ENCODE measurements around the gene C2orf76. TPM values are rescaled to one million over a fixed set of nuclear protein-coding genes. Genes with fewer than 3 reads are reported as not detected.

Gene C2orf76
- polyA plus RNA-seq, 1 donor from 2014 or later: 37.7 TPM

- Histone ChIP-seq H3K27ac (ENCODE audit: low read length) (no peak overlapping the region), H3K9ac (ENCODE audit: low read length) (no peak overlapping the region), H4K20me1 (ENCODE audit: insufficient read depth) (no peaks in the 10 kb centered on the region), H3K9me3 (ENCODE audit: low read length) (no peaks in the 10 kb centered on the region), H3K79me2 (replicated peaks; ENCODE audit: insufficient read depth, low read length) (no peaks in the 10 kb centered on the region), H3K27me3 (ENCODE audit: insufficient read depth, low read depth, low read length) (no peaks in the 10 kb centered on the region), H2AFZ (ENCODE audit: low read depth, low read length) (no peak overlapping the region), H3K4me3 (ENCODE audit: low read length) (no peak overlapping the region), H3F3A (ENCODE audit: insufficient read depth, low read length, poor library complexity, severe bottlenecking) (no peaks in the 10 kb centered on the region), H3K4me2 (ENCODE audit: low read length) (no peak overlapping the region), H3K9me2 (ENCODE audit: insufficient read depth, low read length) (no peaks in the 10 kb centered on the region), H3K36me3 (ENCODE audit: insufficient read depth, low read length) (no peaks in the 10 kb centered on the region)
- TF ChIP-seq EP300 (conservative IDR thresholded peaks at IDR 0.05; ENCODE audit: poor library complexity, severe bottlenecking): no peak
- TF ChIP-seq TAF1 (IDR thresholded peaks at IDR 0.05; ENCODE audit: low read depth): no peak
- no peak for TF ChIP-seq MXI1 (conservative IDR thresholded peaks at IDR 0.05; ENCODE audit: poor library complexity, severe bottlenecking)
- no peak for TF ChIP-seq RAD21 (conservative IDR thresholded peaks at IDR 0.05)
- no peak for TF ChIP-seq SMC3 (conservative IDR thresholded peaks at IDR 0.05; ENCODE audit: poor library complexity)
- TF ChIP-seq EZH2 (IDR thresholded peaks at IDR 0.05; ENCODE audit: borderline replicate concordance, insufficient read depth, low read length, poor library complexity, severe bottlenecking): no peak
- TF ChIP-seq POLR2AphosphoS5 (IDR thresholded peaks at IDR 0.05): no peak
These were observed 30.6 kb upstream of the C2orf76 start for GRCh38 chr2:119397196-119397595.

- H2AFZ ChIP-seq (ENCODE audit: low read depth, low read length): no peak overlapping the region
- H3K4me3 ChIP-seq (ENCODE audit: low read length): no peak overlapping the region
- no peaks in the 10 kb centered on the region for H3K9me2 ChIP-seq (ENCODE audit: insufficient read depth, low read length)
- no peaks in the 10 kb centered on the region for H3K79me2 ChIP-seq (replicated peaks; ENCODE audit: insufficient read depth, low read length)
- H3K27me3 ChIP-seq (ENCODE audit: insufficient read depth, low read depth, low read length): no peaks in the 10 kb centered on the region
- no peak overlapping the region for H3K9ac ChIP-seq (ENCODE audit: low read length)
- no peak for TF ChIP-seq EZH2 (IDR thresholded peaks at IDR 0.05; ENCODE audit: borderline replicate concordance, insufficient read depth, low read length, poor library complexity, severe bottlenecking)
- TF ChIP-seq POLR2AphosphoS5 (IDR thresholded peaks at IDR 0.05): no peak
- TF ChIP-seq SMC3 (conservative IDR thresholded peaks at IDR 0.05; ENCODE audit: poor library complexity): no peak
- no peak for TF ChIP-seq EP300 (conservative IDR thresholded peaks at IDR 0.05; ENCODE audit: poor library complexity, severe bottlenecking)
- TF ChIP-seq TAF1 (IDR thresholded peaks at IDR 0.05; ENCODE audit: low read depth): no peak
- TF ChIP-seq MXI1 (conservative IDR thresholded peaks at IDR 0.05; ENCODE audit: poor library complexity, severe bottlenecking): no peak
- TF ChIP-seq CTCF (IDR thresholded peaks at IDR 0.05; ENCODE audit: poor library complexity, severe bottlenecking): no peak
- no peak for TF ChIP-seq REST (IDR thresholded peaks at IDR 0.05; ENCODE audit: borderline replicate concordance)
- no peak for TF ChIP-seq RAD21 (conservative IDR thresholded peaks at IDR 0.05)
- no peak overlapping the region for H3K4me2 ChIP-seq (ENCODE audit: low read length)
- no peaks in the 10 kb centered on the region for H3K36me3 ChIP-seq (ENCODE audit: insufficient read depth, low read length)
- no peak overlapping the region for H3K27ac ChIP-seq (ENCODE audit: low read length)
- no peaks in the 10 kb centered on the region for H4K20me1 ChIP-seq (ENCODE audit: insufficient read depth)
- no peaks in the 10 kb centered on the region for H3K9me3 ChIP-seq (ENCODE audit: low read length)
- no peaks in the 10 kb centered on the region for H3F3A ChIP-seq (ENCODE audit: insufficient read depth, low read length, poor library complexity, severe bottlenecking)
These were observed 27.5 kb upstream of the C2orf76 start for GRCh38 chr2:119393971-119394748.
